Heart right ventricle (tissue), 16 donors: ENCODE results near the gene NDUFAF8. TPM values are rescaled to one million over a fixed set of nuclear protein-coding genes. Genes with fewer than 3 reads are reported as not detected.
A peak's percentile ranks its signal among the peaks of the same experiment; 100 is the strongest.

ENCODE experiments used
- ATAC-seq, 8 donors: fragments of 200-7000 bp; cut with Tn5 transposase; one replicate each; pipeline ENCODE4 v1.9.1; 2020; ENCODE audit warnings: mild to moderate bottlenecking in 8 of 8, moderate library complexity in 8 of 8, moderate number of reproducible peaks in 1 of 8
- DNase-seq, 2 donors: peaks; one replicate each; pipeline ENCODE4 v3.0.0-alpha.2; 2020
- H3K27ac ChIP-seq, 10 donors: fragments of 200-600 bp; sonication (generic) in 2 of 10; one replicate each; pipeline versions ENCODE4 v1.5.0 to v1.8.0; 2020 to 2022; ENCODE audit warnings: mild to moderate bottlenecking in 3 of 10
- H3K27me3 ChIP-seq, 7 donors: fragments of 200-600 bp; one replicate each; pipeline ENCODE4 v1.8.0; 2021 to 2022; ENCODE audit warnings: mild to moderate bottlenecking in 2 of 7
- H3K36me3 ChIP-seq, 9 donors: fragments of 200-600 bp; sonication (generic) in 1 of 9; one replicate each; pipeline versions ENCODE4 v1.5.0 to v1.8.0; 2020 to 2022; ENCODE audit warnings: mild to moderate bottlenecking in 2 of 9
- H3K4me1 ChIP-seq, 9 donors: fragments of 200-600 bp; sonication (generic) in 1 of 9; one replicate each; pipeline versions ENCODE4 v1.5.0 to v1.8.0; 2020 to 2022; ENCODE audit warnings: mild to moderate bottlenecking in 4 of 9
- H3K4me3 ChIP-seq, 10 donors: fragments of 200-600 bp; sonication (generic) in 2 of 10; one replicate each; pipeline versions ENCODE4 v1.5.0 to v1.8.0; 2020 to 2022; ENCODE audit warnings: mild to moderate bottlenecking in 7 of 10, moderate library complexity in 2 of 10
- H3K9me3 ChIP-seq, 11 donors: fragments of 200-600 bp in 10 of 11; sonication (generic) in 2 of 11; one replicate each; pipeline versions ENCODE4 v1.5.0 to v1.8.0; 2013 to 2022; ENCODE audit warnings: mild to moderate bottlenecking in 2 of 11, control low read depth in 1 of 11, moderate library complexity in 1 of 11
- CTCF ChIP-seq, 9 donors: fragments of 200-600 bp; sonication (generic) in 2 of 9; IDR thresholded peaks; one replicate each; pipeline versions ENCODE4 v1.5.0 to v1.8.0; 2021 to 2022; ENCODE audit warnings: antibody characterized with exemption in 9 of 9, mild to moderate bottlenecking in 5 of 9, moderate library complexity in 1 of 9
- WGBS, 2 donors: extraction: QIAGEN DNeasy Blood & Tissue Kit; methylation state at CpG; one replicate each; pipeline ENCODE4 v1.1.7; 2013; ENCODE audit warnings: inconsistent platforms in 1 of 2; 5-methylcytosine and 5-hydroxymethylcytosine counted together
- intact Hi-C, 10 donors: fragments of 100-400 bp; cut with DNase I; formaldehyde crosslinking; loops; one replicate each; pipeline versions ENCODE4 v1.11.1 to v1.14.2; 2022
- polyA plus RNA-seq, 2 donors: library from polyadenylated mRNA; stranded (reverse); fragments of 200-250 nt; gene quantifications; one replicate each; pipeline ENCODE4 v1.2.3, GENCODE V29; 2013
- total RNA-seq, 10 donors: library from RNA; stranded (reverse); fragmentation: NEBNext Ultra II Directional in 3 of 10; extraction: Animal tissue kit (Norgen Biotek cat#: 25700) in 3 of 10; gene quantifications; one replicate each; pipeline versions ENCODE4 v1.2.1 to v1.2.4, GENCODE V29; 2021 to 2023
- donor health status: Arrhythmogenic right ventricular cardiomyopathy.
- donor health status: ischemic (EF 13 %, LVEDD 7.1; RV severe dilation, severe dysfunction).
- donor health status: healthy with polysubstance abuse.
- donor health status: DM: no; HTN: yes; CAD: no.
- donor health status: DM: no; HTN: no; CAD: no.
- donor health status: ischemic (EF 25% LVEDD 6.9; RV normal size, moderate dysfunction).
- donor health status: ischemic (EF 25% LVEDD 5.7; RV mildly dilated, moderate dysfunction).
- donor health status: healthy.
- donor health status: DM: yes; HTN: yes; CAD: no.
- donor health status: Ischemic cardiomyopathy.
- donor health status: ischemic (EF 35%, LVEDD 5.7; RV mildly dilated, moderate dysfunction).
- donor health status: nonischemic (EF 11% LVEDD 7.7; RV severe dilation, severe dysfunction).
- donor health status: DM: yes; HTN: yes; CAD: no.
- donor health status: PGD.
- donor health status: ischemic (EF 29% LVEDD 5.4; RV normal size, mild dysfunction).
- donor health status: nonischemic (EF 23%, LVEDD 6.1; RV moderate dilation, normal function).

The NDUFAF8 gene
- total and polyA plus RNA-seq, 12 donors, result 41.5 to 74.8 (median 58.9) TPM

GRCh38 chr17:81239714-81240555 lies 817 bp downstream of the NDUFAF8 start:
- H3K27me3 ChIP-seq, result no peaks in the 10 kb centered on the region
- peaks cover 10 to 52% (median 32%) of the 10 kb centered on the region in 9 donors for H3K4me1 ChIP-seq
- H3K4me3 ChIP-seq, result peak overlapping the region; percentile 81 to 100 (median 92)
- peak overlapping the region; percentile 59 to 90 (median 82) for H3K27ac ChIP-seq
- no peaks in the 10 kb centered on the region for H3K9me3 ChIP-seq
- intact Hi-C loops, result loop anchor here in 9 of 10 donors (1.0 to 10.0 kb wide), 5 partner anchors 17 to 245 kb away; partner anchors contain the start of gene CHMP6 (in 1 of the 9)
- 19 to 20% methylated on average over 36 to 37 of the region's 37 CpGs for WGBS, 2 donors
- ATAC-seq (no peak), DNase-seq (no peak)
- no peak for TF ChIP-seq CTCF (IDR thresholded peaks at IDR 0.05)
- H3K36me3 ChIP-seq, result peaks cover 0 to 27% (median 0%) of the 10 kb centered on the region in 9 donors

GRCh38 chr17:81240761-81241160 lies 1.6 kb downstream of the NDUFAF8 start:
- no peak for ATAC-seq
- peaks cover 10 to 51% (median 32%) of the 10 kb centered on the region in 9 donors for H3K4me1 ChIP-seq
- TF ChIP-seq CTCF (IDR thresholded peaks at IDR 0.05), result no peak
- 76 to 78% methylated on average over 8 of the region's 8 CpGs for WGBS, 2 donors
- no peaks in the 10 kb centered on the region for H3K27me3 ChIP-seq
- H3K36me3 ChIP-seq, result peaks cover 0 to 26% (median 0%) of the 10 kb centered on the region in 9 donors
- no peak overlapping the region for H3K27ac ChIP-seq
- H3K4me3 ChIP-seq, result no peak overlapping the region
- intact Hi-C loops, result loop anchor here in 9 of 10 donors (1.0 to 10.0 kb wide), 4 partner anchors 98 to 216 kb away; no protein-coding TSS in a partner anchor
- no peaks in the 10 kb centered on the region for H3K9me3 ChIP-seq
- DNase-seq, result no peak

GRCh38 chr17:81241203-81241602 lies 2.1 kb downstream of the NDUFAF8 start:
- H3K9me3 ChIP-seq, result no peaks in the 10 kb centered on the region
- DNase-seq (no peak), ATAC-seq (no peak)
- H3K36me3 ChIP-seq, result peaks cover 0 to 26% (median 0%) of the 10 kb centered on the region in 9 donors
- no peak overlapping the region for H3K27ac ChIP-seq
- TF ChIP-seq CTCF (IDR thresholded peaks at IDR 0.05), result no peak
- H3K4me3 ChIP-seq, result no peak overlapping the region
- H3K27me3 ChIP-seq, result no peaks in the 10 kb centered on the region
- intact Hi-C loops, result loop anchor here in 9 of 10 donors (1.0 to 10.0 kb wide), 4 partner anchors 98 to 216 kb away; no protein-coding TSS in a partner anchor
- 92 to 93% methylated on average over 10 of the region's 10 CpGs for WGBS, 2 donors
- H3K4me1 ChIP-seq, result peaks cover 10 to 47% (median 32%) of the 10 kb centered on the region in 9 donors

- peak in 2 of 8 donors; percentile 4 to 14 for ATAC-seq
- WGBS, 2 donors, result 39 to 47% methylated on average over 26 of the region's 26 CpGs
Observed at GRCh38 chr17:81241648-81242420, 2.7 kb downstream of the NDUFAF8 start.

More at GRCh38 chr17:81241648-81242420, 2.7 kb downstream of the NDUFAF8 start:
- Histone ChIP-seq H3K4me3 (no peak overlapping the region), H3K36me3 (peaks cover 0 to 33% (median 0%) of the 10 kb centered on the region in 9 donors), H3K4me1 (peaks cover 10 to 42% (median 30%) of the 10 kb centered on the region in 9 donors), H3K9me3 (no peaks in the 10 kb centered on the region), H3K27ac (no peak overlapping the region), H3K27me3 (no peaks in the 10 kb centered on the region)
- intact Hi-C loops, result loop anchor here in 9 of 10 donors (1.0 to 10.0 kb wide), 4 partner anchors 99 to 217 kb away; no protein-coding TSS in a partner anchor
- DNase-seq, result peak; percentile 44 to 60
- TF ChIP-seq CTCF (IDR thresholded peaks at IDR 0.05), result peak; percentile 66 to 85 (median 81)
